Measurements from ENCODE around the gene PLXDC1.

DNA sequence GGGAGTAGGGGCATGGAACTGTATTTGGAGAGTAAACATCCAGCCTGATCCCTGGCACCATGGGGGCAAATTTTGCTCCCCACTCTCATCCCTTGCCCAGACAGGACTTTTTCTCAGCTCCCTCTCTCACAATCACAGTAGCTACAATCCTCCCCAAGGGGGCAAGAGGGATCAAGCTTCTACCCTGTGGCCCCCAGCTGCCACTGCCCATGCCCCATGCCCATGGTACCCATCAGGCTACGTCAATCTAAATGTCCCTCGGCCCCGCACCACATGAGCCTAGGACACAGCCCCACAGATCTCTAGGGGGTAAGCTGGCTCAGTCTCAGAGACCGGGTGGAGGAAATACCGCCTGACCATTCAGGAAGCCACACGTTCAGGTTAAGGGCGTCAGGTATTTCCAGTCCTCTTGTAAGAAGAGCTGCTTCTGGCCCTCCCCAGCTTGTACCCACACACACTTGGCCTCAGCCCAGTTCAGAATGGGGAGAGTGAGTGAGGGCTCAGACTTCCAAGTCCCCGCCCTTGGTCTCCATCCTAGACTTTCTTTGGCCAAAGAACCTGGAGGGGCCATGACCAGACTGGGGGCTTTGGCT lies 44.2 kb upstream of the PLXDC1 start:
- TF ChIP-seq, protein P1, sequence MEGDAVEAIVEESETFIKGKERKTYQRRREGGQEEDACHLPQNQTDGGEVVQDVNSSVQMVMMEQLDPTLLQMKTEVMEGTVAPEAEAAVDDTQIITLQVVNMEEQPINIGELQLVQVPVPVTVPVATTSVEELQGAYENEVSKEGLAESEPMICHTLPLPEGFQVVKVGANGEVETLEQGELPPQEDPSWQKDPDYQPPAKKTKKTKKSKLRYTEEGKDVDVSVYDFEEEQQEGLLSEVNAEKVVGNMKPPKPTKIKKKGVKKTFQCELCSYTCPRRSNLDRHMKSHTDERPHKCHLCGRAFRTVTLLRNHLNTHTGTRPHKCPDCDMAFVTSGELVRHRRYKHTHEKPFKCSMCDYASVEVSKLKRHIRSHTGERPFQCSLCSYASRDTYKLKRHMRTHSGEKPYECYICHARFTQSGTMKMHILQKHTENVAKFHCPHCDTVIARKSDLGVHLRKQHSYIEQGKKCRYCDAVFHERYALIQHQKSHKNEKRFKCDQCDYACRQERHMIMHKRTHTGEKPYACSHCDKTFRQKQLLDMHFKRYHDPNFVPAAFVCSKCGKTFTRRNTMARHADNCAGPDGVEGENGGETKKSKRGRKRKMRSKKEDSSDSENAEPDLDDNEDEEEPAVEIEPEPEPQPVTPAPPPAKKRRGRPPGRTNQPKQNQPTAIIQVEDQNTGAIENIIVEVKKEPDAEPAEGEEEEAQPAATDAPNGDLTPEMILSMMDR (IDR thresholded peaks at IDR 0.05) = no peak
- no peak for TF ChIP-seq POLR2A (IDR thresholded peaks at IDR 0.05)
